AG08396 (cell line): ENCODE data around the gene AUH.

Experiments used
- DNase-seq: peaks from one replicate; pipeline ENCODE4 v3.0.0; 2012; ENCODE audit warnings: low spot score, mixed read lengths

AUH gene

GRCh38 chr9:91188719-91189590 lies 172.8 kb downstream of the AUH start:
- no peak for DNase-seq

- peak; percentile 75 for DNase-seq
Measured at GRCh38 chr9:91187965-91188344, 173.8 kb downstream of the AUH start.

- DNase-seq: no peak
Measured at GRCh38 chr9:91187311-91187964, 174.3 kb downstream of the AUH start.

- no peak for DNase-seq
Measured at GRCh38 chr9:91186632-91187108, 175.0 kb downstream of the AUH start.

GRCh38 chr9:91185193-91185886 lies 176.4 kb downstream of the AUH start:
- DNase-seq: no peak

- DNase-seq: no peak
Measured at GRCh38 chr9:91182429-91183225, 179.1 kb downstream of the AUH start.

GRCh38 chr9:91181541-91181940 lies 180.2 kb downstream of the AUH start:
- no peak for DNase-seq

- no peak for DNase-seq
Measured at GRCh38 chr9:91180930-91181268, 180.8 kb downstream of the AUH start.

- no peak for DNase-seq
Measured at GRCh38 chr9:91180240-91180929, 181.3 kb downstream of the AUH start.

- peak; percentile 69 for DNase-seq
Measured at GRCh38 chr9:91179237-91180138, 182.2 kb downstream of the AUH start.

- no peak for DNase-seq
Measured at GRCh38 chr9:91178281-91179236, 183.2 kb downstream of the AUH start.

- DNase-seq: no peak
Measured at GRCh38 chr9:91177661-91178280, 183.9 kb downstream of the AUH start.

GRCh38 chr9:91177081-91177480 lies 184.6 kb downstream of the AUH start:
- no peak for DNase-seq

GRCh38 chr9:91176426-91176825 lies 185.3 kb downstream of the AUH start:
- no peak for DNase-seq

GRCh38 chr9:91174772-91175171 lies 186.9 kb downstream of the AUH start:
- DNase-seq: no peak

- DNase-seq: no peak
Measured at GRCh38 chr9:91172329-91172728, 189.4 kb downstream of the AUH start.

- no peak for DNase-seq
Measured at GRCh38 chr9:91170951-91171350, 190.8 kb downstream of the AUH start.

GRCh38 chr9:91166796-91167366 lies 194.8 kb downstream of the AUH start:
- no peak for DNase-seq
